ENCODE data around the gene BACH2. TPM values are rescaled to one million over a fixed set of nuclear protein-coding genes. Genes with fewer than 3 reads are reported as not detected.

The BACH2 gene
- total and polyA plus RNA-seq, 2 experiments from 2014 or later = 1.6 to 5.7 TPM

DNA sequence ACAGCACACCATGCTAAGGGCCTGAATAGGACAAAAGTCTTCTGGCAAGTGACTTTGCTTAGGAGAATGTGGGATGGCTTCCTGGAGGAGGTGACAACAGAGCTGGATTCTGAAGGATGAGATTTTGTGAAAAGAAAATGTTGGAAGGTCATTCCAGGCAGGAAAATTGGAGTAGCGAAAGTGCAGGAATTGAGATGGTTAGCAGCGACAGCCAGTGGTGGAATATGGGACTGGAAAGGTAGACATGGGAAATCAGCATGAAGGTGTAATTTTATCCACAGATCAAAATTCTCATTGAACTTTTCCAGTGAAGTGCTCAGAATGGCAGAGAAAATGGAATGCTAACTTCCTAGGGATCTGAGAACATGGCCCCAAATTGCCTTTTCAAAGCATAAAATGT is 5.7 kb upstream of the BACH2 start:
- Mint-ChIP-seq H3K27me3 (ENCODE audit: insufficient read depth, low read depth, poor library complexity) (peaks cover 9% of the 10 kb centered on the region), H3K4me1 (peaks cover 27% of the 10 kb centered on the region), H3K27ac (no peak overlapping the region), H3K9me3 (no peaks in the 10 kb centered on the region), H3K36me3 (ENCODE audit: low read depth) (no peaks in the 10 kb centered on the region), H3K4me3 (no peak overlapping the region)
- no peaks in the 10 kb centered on the region for H3K36me3 ChIP-seq (ENCODE audit: insufficient read depth)
- peaks cover 22% of the 10 kb centered on the region for H3K4me1 ChIP-seq (ENCODE audit: insufficient read depth)
- no peak overlapping the region for H2AFZ ChIP-seq
- H3F3A ChIP-seq (replicated peaks; ENCODE audit: low read depth) = peaks cover 6% of the 10 kb centered on the region; the same call in 1 of the 2 replicates
- TF ChIP-seq, protein P1, sequence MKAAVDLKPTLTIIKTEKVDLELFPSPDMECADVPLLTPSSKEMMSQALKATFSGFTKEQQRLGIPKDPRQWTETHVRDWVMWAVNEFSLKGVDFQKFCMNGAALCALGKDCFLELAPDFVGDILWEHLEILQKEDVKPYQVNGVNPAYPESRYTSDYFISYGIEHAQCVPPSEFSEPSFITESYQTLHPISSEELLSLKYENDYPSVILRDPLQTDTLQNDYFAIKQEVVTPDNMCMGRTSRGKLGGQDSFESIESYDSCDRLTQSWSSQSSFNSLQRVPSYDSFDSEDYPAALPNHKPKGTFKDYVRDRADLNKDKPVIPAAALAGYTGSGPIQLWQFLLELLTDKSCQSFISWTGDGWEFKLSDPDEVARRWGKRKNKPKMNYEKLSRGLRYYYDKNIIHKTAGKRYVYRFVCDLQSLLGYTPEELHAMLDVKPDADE (IDR thresholded peaks at IDR 0.05) = no peak
- TF ChIP-seq POLR2AphosphoS5 (IDR thresholded peaks at IDR 0.05; ENCODE audit: low read depth) (no peak), STAT1 (IDR thresholded peaks at IDR 0.05; ENCODE audit: unreplicated experiment) (no peak), CREB1 (CRISPR knock-in tag; IDR thresholded peaks at IDR 0.05; ENCODE audit: low read depth) (no peak), EZH2 (IDR thresholded peaks at IDR 0.05; ENCODE audit: low read depth, unreplicated experiment) (no peak), NANOG (IDR thresholded peaks at IDR 0.05; ENCODE audit: borderline replicate concordance) (no peak), JUNB (IDR thresholded peaks at IDR 0.05; ENCODE audit: unreplicated experiment) (no peak)
- no peaks in the 10 kb centered on the region for H3K79me2 ChIP-seq (replicated peaks; ENCODE audit: insufficient read depth)
- H4K20me1 ChIP-seq (replicated peaks; ENCODE audit: insufficient read depth) = no peaks in the 10 kb centered on the region
- DNase-seq (ENCODE audit: low spot score) (no peak), ATAC-seq (no peak)
- H3K4me2 ChIP-seq = no peak overlapping the region
- H3K27ac ChIP-seq (ENCODE audit: low read depth) = no peak overlapping the region
- H3K4me3 ChIP-seq = no peak overlapping the region
- peaks cover 7% of the 10 kb centered on the region; the same call in 1 of the 2 replicates for H3K27me3 ChIP-seq (ENCODE audit: insufficient read depth)
- H3K9me2 ChIP-seq (ENCODE audit: insufficient read depth) = no peaks in the 10 kb centered on the region

DNA sequence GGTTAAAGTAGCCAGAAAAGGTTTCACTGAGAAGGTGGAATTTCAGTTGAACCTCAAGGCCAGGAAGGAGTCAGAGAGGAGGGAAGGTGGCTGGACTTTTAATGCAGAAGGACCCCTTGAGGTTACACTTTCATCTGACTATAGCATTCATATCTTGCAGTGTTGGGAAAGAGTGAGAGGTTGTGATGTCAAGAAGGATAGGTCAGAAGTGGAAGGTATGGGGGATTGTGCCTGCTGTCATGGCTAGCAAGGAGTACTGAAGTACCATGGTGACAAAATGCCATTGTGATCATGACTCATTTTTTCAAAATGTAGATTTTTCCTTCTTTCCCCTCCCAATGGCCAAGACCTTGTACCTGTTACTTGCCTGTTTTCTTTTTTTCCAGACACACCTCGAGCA is 5.2 kb upstream of the BACH2 start:
- Mint-ChIP-seq H3K27me3 (ENCODE audit: insufficient read depth, low read depth, poor library complexity) (peaks cover 9% of the 10 kb centered on the region), H3K4me1 (peaks cover 27% of the 10 kb centered on the region), H3K27ac (no peak overlapping the region), H3K36me3 (ENCODE audit: low read depth) (no peaks in the 10 kb centered on the region), H3K4me3 (no peak overlapping the region), H3K9me3 (no peaks in the 10 kb centered on the region)
- no peak for DNase-seq (ENCODE audit: low spot score)
- Histone ChIP-seq H3K9me2 (ENCODE audit: insufficient read depth) (no peaks in the 10 kb centered on the region), H3K27me3 (ENCODE audit: insufficient read depth) (peaks cover 8% of the 10 kb centered on the region; the same call in 1 of the 2 replicates), H3K4me3 (no peak overlapping the region), H3K4me1 (ENCODE audit: insufficient read depth) (peaks cover 22% of the 10 kb centered on the region), H4K20me1 (replicated peaks; ENCODE audit: insufficient read depth) (no peaks in the 10 kb centered on the region), H3K4me2 (no peak overlapping the region), H3K36me3 (ENCODE audit: insufficient read depth) (no peaks in the 10 kb centered on the region), H3K27ac (ENCODE audit: low read depth) (no peak overlapping the region), H3F3A (replicated peaks; ENCODE audit: low read depth) (peaks cover 6% of the 10 kb centered on the region; the same call in 1 of the 2 replicates), H3K79me2 (replicated peaks; ENCODE audit: insufficient read depth) (no peaks in the 10 kb centered on the region), H2AFZ (no peak overlapping the region)
- ATAC-seq = no peak
- TF ChIP-seq, protein P2, sequence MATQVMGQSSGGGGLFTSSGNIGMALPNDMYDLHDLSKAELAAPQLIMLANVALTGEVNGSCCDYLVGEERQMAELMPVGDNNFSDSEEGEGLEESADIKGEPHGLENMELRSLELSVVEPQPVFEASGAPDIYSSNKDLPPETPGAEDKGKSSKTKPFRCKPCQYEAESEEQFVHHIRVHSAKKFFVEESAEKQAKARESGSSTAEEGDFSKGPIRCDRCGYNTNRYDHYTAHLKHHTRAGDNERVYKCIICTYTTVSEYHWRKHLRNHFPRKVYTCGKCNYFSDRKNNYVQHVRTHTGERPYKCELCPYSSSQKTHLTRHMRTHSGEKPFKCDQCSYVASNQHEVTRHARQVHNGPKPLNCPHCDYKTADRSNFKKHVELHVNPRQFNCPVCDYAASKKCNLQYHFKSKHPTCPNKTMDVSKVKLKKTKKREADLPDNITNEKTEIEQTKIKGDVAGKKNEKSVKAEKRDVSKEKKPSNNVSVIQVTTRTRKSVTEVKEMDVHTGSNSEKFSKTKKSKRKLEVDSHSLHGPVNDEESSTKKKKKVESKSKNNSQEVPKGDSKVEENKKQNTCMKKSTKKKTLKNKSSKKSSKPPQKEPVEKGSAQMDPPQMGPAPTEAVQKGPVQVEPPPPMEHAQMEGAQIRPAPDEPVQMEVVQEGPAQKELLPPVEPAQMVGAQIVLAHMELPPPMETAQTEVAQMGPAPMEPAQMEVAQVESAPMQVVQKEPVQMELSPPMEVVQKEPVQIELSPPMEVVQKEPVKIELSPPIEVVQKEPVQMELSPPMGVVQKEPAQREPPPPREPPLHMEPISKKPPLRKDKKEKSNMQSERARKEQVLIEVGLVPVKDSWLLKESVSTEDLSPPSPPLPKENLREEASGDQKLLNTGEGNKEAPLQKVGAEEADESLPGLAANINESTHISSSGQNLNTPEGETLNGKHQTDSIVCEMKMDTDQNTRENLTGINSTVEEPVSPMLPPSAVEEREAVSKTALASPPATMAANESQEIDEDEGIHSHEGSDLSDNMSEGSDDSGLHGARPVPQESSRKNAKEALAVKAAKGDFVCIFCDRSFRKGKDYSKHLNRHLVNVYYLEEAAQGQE (IDR thresholded peaks at IDR 0.05; ENCODE audit: unreplicated experiment) = no peak
- no peak for TF ChIP-seq CREB1 (CRISPR knock-in tag; IDR thresholded peaks at IDR 0.05; ENCODE audit: low read depth)
- TF ChIP-seq EZH2phosphoT487 (IDR thresholded peaks at IDR 0.05; ENCODE audit: unreplicated experiment) = no peak
- TF ChIP-seq POLR2AphosphoS5 (IDR thresholded peaks at IDR 0.05; ENCODE audit: low read depth) = no peak
- TF ChIP-seq JUNB (IDR thresholded peaks at IDR 0.05; ENCODE audit: unreplicated experiment) = no peak
- TF ChIP-seq EZH2 (IDR thresholded peaks at IDR 0.05; ENCODE audit: low read depth, unreplicated experiment) = no peak
- TF ChIP-seq, protein P1 (IDR thresholded peaks at IDR 0.05) = no peak

Data from GM23338 (cell line).